Measurements from ENCODE around the gene HTT. TPM values are rescaled to one million over a fixed set of nuclear protein-coding genes. Genes with fewer than 3 reads are reported as not detected.

HTT gene
- total and polyA plus RNA-seq, 2 of the 8 experiments (the other 6 are each of a cell fraction or from before 2014, with no cell fraction given), result 24.0 to 71.0 TPM

DNA sequence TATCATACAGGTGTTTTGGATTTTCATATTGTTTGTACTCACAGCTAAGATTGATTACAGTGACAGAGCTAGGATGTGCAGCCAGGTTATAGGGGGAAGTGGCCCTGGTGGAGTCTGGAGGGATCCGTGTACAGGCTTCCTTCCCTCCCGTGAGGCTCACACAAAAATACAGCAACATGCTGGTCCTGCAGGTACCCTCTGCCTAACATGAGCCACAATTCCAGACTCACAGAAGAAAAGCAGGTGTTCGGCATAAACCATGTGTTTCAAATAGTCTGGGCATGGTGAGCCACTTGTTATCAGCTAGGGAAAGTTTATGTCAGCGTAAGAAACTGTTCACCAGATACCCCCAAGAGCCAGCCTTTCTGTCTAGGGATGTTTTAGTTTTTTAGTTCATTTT lies 82.9 kb downstream of the HTT start:
- Histone ChIP-seq H3K4me2 (ENCODE audit: insufficient read depth in 1 of 2, low read depth in 2 of 2, low read length in 2 of 2) (no peak overlapping the region), H3K9me3 (ENCODE audit: insufficient read depth in 2 of 2, low read depth in 1 of 2, low read length in 1 of 2) (0 out of 4 replicates have a peak, but pooled peaks cover 0 to 3% of the 10 kb centered on the region in 2 experiments), H3K4me1 (replicated peaks in 1 of 4; ENCODE audit: control insufficient read depth in 3 of 4, insufficient read depth in 4 of 4, low read length in 3 of 4) (no peaks in the 10 kb centered on the region), H3K27me3 (replicated peaks in 1 of 4; ENCODE audit: control insufficient read depth in 3 of 4, extremely low read depth in 1 of 4, insufficient read depth in 3 of 4, low read length in 3 of 4) (no peaks in the 10 kb centered on the region), H4K91ac (replicated peaks; ENCODE audit: insufficient read length, low read length) (no peak overlapping the region), H2BK12ac (ENCODE audit: low read depth, low read length) (no peak overlapping the region), H2AK5ac (ENCODE audit: low read depth, low read length) (no peak overlapping the region), H2BK120ac (replicated peaks; ENCODE audit: low read depth, low read length) (no peak overlapping the region), H4K8ac (ENCODE audit: extremely low read depth, insufficient read depth, low read length) (no peak overlapping the region), H3K4ac (replicated peaks; ENCODE audit: insufficient read length, low read depth, low read length) (no peak overlapping the region), H2BK5ac (ENCODE audit: low read depth, low read length) (no peak overlapping the region), H3K56ac (replicated peaks; ENCODE audit: insufficient read length, low read depth, low read length) (no peak overlapping the region), H2BK20ac (ENCODE audit: low read length) (no peak overlapping the region), H3K23ac (ENCODE audit: insufficient read length) (no peak overlapping the region), H2BK15ac (ENCODE audit: low read length) (no peak overlapping the region), H3K9ac (replicated peaks in 1 of 4; ENCODE audit: extremely low read depth in 1 of 4, low read depth in 3 of 4, low read length in 3 of 4) (no peak overlapping the region), H3K27ac (ENCODE audit: low read depth, low read length) (no peak overlapping the region), H3K79me2 (ENCODE audit: control insufficient read depth in 1 of 2, insufficient read depth in 2 of 2, low read length in 2 of 2) (no peaks in the 10 kb centered on the region), H2AFZ (ENCODE audit: low read length) (no peak overlapping the region), H3K36me3 (ENCODE audit: control insufficient read depth in 2 of 4, insufficient read depth in 4 of 4, low read length in 3 of 4) (peaks cover 21 to 59% (median 39%) of the 10 kb centered on the region in 4 experiments), H3K4me3 (ENCODE audit: extremely low read depth in 1 of 4, insufficient read depth in 2 of 4, low read depth in 3 of 4, low read length in 4 of 4) (no peak overlapping the region), H4K5ac (ENCODE audit: insufficient read length, low read depth, low read length) (no peak overlapping the region), H4K20me1 (replicated peaks in 1 of 2; ENCODE audit: control insufficient read depth in 1 of 2, insufficient read depth in 2 of 2, low read length in 2 of 2) (peaks cover 0 to 1% of the 10 kb centered on the region in 2 experiments), H3K79me1 (ENCODE audit: low read depth, low read length) (no peaks in the 10 kb centered on the region), H3K23me2 (ENCODE audit: low read depth, low read length) (no peaks in the 10 kb centered on the region), H3K14ac (ENCODE audit: insufficient read length) (no peak overlapping the region), H3K18ac (ENCODE audit: extremely low read depth, low read length) (no peak overlapping the region)
- no peak for DNase-seq (ENCODE audit: low read depth in 1 of 2, low spot score in 2 of 2)
- TF ChIP-seq HDAC6 (IDR thresholded peaks at IDR 0.05; ENCODE audit: low read depth, low read length), result no peak
- no peak for TF ChIP-seq GTF2F1 (IDR thresholded peaks at IDR 0.05; ENCODE audit: borderline replicate concordance, low read depth, low read length)
- TF ChIP-seq TCF12 (IDR thresholded peaks at IDR 0.05; ENCODE audit: low read depth, low read length), result no peak
- TF ChIP-seq JUND (IDR thresholded peaks at IDR 0.05; ENCODE audit: low read length), result no peak
- TF ChIP-seq SIN3A (conservative IDR thresholded peaks at IDR 0.05 in 1 of 2, IDR thresholded peaks at IDR 0.05 in 1 of 2; ENCODE audit: low read depth in 1 of 2, low read length in 2 of 2), result no peak
- POLR2A ChIA-PET (ENCODE audit: partially characterized antibody), result interaction anchor here (1.4 kb wide), 1 partner anchor 34 kb away, joined by 3 read pairs; no protein-coding TSS in a partner anchor
- CTCF ChIA-PET (ENCODE audit: partially characterized antibody), result no interaction called here
- 74% methylated on average over 4 of the region's 4 CpGs; no CpG with 5 or more reads in 1 of the 2 experiments for WGBS, 2 experiments (ENCODE audit: extremely low coverage in 1 of 2, insufficient coverage in 1 of 2, insufficient read length in 1 of 2, insufficient replicate concordance in 2 of 2, low coverage in 1 of 2, low lambda C conversion rate in 2 of 2, missing lambda C conversion rate in 1 of 2)
- no peak for FAIRE-seq
